ENCODE measurements around the gene ZNF699. TPM values are rescaled to one million over a fixed set of nuclear protein-coding genes. Genes with fewer than 3 reads are reported as not detected.
"Not testable (repeated sequence)": the region's sequence is repeated elsewhere in the genome, so short reads cannot be mapped to it uniquely, and the experiment has no call there.

Gene ZNF699
- total and polyA plus RNA-seq, 8 donors = 0.96 to 3.4 (median 1.3) TPM

DNA sequence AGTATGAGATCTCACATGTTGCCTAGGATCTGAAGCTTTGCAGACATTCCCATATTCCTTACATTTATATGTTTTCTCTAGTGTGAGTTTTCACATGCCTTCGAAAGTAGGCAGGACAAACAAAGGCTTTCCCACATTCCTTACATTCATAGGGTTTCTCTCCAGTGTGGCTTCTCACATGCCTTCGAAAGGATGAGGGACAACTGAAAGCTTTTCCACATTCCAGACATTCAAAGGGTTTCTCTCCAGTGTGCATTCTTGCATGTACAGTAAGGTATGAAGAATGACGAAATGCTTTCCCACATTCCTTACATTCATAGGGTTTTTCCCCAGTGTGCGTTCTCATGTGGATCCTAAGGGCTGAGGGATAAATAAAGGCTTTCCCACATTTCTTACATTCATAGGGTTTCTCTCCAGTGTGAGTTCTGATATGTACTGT is 14.2 kb downstream of the ZNF699 start:
- Histone ChIP-seq H3K9me3 (peaks cover 0 to 5% (median 0%) of the 10 kb centered on the region in 4 donors), H3K4me3 (no peak overlapping the region), H3K36me3 (peaks cover 8 to 40% (median 22%) of the 10 kb centered on the region in 3 donors), H3K27me3 (no peaks in the 10 kb centered on the region), H3K4me1 (no peaks in the 10 kb centered on the region), H3K27ac (no peak overlapping the region)
- WGBS, 2 donors = 94% methylated on average over 4 of the region's 4 CpGs
- intact Hi-C loops (cut with DNase I) = no loop called here
- TF ChIP-seq, protein P1, sequence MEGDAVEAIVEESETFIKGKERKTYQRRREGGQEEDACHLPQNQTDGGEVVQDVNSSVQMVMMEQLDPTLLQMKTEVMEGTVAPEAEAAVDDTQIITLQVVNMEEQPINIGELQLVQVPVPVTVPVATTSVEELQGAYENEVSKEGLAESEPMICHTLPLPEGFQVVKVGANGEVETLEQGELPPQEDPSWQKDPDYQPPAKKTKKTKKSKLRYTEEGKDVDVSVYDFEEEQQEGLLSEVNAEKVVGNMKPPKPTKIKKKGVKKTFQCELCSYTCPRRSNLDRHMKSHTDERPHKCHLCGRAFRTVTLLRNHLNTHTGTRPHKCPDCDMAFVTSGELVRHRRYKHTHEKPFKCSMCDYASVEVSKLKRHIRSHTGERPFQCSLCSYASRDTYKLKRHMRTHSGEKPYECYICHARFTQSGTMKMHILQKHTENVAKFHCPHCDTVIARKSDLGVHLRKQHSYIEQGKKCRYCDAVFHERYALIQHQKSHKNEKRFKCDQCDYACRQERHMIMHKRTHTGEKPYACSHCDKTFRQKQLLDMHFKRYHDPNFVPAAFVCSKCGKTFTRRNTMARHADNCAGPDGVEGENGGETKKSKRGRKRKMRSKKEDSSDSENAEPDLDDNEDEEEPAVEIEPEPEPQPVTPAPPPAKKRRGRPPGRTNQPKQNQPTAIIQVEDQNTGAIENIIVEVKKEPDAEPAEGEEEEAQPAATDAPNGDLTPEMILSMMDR (IDR thresholded peaks at IDR 0.05) = no peak
- DNase-seq = no peak
- no peak for ATAC-seq
- no peak for FAIRE-seq

DNA sequence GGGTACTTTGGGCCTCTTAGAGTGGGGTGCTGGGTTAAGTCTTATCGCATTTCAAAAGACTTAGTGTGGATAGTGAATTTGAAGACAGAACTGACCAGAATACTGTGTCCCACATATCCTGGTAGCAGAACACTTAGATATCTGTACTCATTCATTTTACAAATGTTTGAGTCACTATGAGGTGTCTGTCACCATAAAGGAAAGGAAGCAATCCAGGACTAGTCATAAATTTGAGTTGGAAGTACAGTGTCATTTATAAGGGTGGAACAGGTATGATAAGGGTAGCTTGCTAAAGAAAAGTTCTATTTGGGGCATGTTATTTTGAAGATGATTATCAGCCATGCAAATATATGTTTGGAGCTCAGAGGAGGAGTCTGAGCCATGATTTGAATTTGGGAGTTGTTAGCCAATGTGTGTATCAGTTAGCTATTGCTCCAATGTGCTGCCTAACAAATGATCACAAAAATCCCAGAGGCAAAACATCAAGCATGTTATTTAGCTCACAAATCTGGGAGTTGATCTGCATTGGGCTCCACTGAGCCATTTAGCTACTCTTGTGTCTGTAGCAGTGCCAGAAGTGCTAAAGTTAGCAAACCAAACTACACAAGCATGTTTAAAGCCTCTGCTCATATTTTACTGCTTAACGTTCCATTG is 20.3 kb downstream of the ZNF699 start:
- TF ChIP-seq, protein P1 (IDR thresholded peaks at IDR 0.05) = no peak
- H3K36me3 ChIP-seq = peaks cover 0 to 7% (median 0%) of the 10 kb centered on the region in 3 donors
- no peaks in the 10 kb centered on the region for H3K4me1 ChIP-seq
- no peak overlapping the region for H3K27ac ChIP-seq
- DNase-seq (no peak), FAIRE-seq (no peak), ATAC-seq (no peak)
- no peaks in the 10 kb centered on the region for H3K27me3 ChIP-seq
- H3K9me3 ChIP-seq = peaks cover 0 to 5% (median 0%) of the 10 kb centered on the region in 4 donors
- H3K4me3 ChIP-seq = no peak overlapping the region
- WGBS, 2 donors = 91 to 96% methylated on average over 2 of the region's 2 CpGs
- intact Hi-C loops (cut with DNase I) = no loop called here

DNA sequence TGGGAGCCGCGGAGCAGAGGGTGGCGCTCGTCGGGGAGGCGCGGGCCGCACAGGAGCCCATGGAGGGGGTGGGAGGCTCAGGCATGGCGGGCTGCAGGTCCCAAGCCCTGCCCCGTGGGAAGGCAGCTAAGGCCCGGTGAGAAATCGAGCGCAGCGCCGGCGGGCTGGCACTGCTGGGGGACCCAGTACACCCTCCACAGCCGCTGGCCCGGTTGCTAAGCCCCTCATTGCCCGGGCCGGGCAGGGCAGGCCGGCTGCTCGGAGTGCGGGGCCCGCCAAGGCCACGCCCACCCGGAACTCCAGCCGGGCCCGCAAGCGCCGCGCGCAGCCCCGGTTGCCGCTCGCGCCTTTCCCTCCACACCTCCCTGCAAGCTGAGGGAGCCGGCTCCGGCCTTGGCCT is 26.2 kb downstream of the ZNF699 start:
- DNase-seq; ATAC-seq; H3K27me3 ChIP-seq; H3K4me1 ChIP-seq; H3K9me3 ChIP-seq; H3K4me3 ChIP-seq; FAIRE-seq; H3K36me3 ChIP-seq; H3K27ac ChIP-seq; intact Hi-C loops (cut with DNase I): not testable (repeated sequence)
- 12% methylated on average over 24 to 38 of the region's 38 CpGs for WGBS, 2 donors

DNA sequence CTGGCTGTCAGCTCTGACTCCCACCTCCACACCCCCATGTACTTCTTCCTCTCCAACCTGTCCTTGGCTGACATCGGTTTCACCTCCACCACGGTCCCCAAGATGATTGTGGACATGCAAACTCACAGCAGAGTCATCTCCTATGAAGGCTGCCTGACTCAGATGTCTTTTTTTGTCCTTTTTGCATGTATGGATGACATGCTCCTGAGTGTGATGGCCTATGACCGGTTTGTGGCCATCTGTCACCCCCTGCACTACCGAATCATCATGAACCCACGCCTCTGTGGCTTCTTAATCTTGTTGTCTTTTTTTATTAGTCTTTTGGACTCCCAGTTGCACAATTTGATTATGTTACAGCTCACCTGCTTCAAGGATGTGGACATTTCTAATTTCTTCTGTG is 58.4 kb downstream of the ZNF699 start:
- intact Hi-C loops (cut with DNase I) = no loop called here
- TF ChIP-seq, protein P1 (IDR thresholded peaks at IDR 0.05) = no peak
- no peaks in the 10 kb centered on the region for H3K4me1 ChIP-seq
- peaks cover 0 to 3% (median 0%) of the 10 kb centered on the region in 4 donors for H3K27me3 ChIP-seq
- 49 to 62% methylated on average over 5 of the region's 5 CpGs for WGBS, 2 donors
- H3K4me3 ChIP-seq = no peak overlapping the region
- no peaks in the 10 kb centered on the region for H3K36me3 ChIP-seq
- ATAC-seq = no peak
- no peak for DNase-seq
- H3K9me3 ChIP-seq = no peaks in the 10 kb centered on the region
- no peak overlapping the region for H3K27ac ChIP-seq
- FAIRE-seq = no peak

DNA sequence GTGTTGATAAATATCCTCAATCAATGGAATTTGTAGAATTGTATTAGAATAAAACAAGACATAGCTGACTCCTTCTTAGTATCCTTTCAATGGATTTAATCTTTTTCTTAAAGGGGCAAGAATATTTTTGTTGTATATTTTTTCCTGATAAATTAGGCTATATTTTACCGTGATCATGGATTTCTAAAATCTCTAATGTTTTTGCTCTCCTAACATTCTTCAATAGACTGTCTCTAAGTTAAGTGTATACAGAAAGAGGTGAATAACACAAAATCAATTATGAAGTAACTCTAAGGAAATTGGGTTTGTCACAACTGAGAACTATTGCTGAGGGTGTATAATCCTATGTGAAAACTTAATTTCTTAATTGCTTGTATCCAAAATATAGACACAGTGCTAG is 59.0 kb downstream of the ZNF699 start, which contains the start of gene OR7E24:
Gene OR7E24, plus strand, starts transcription at position 301 of the 400 bp plus-strand sequence. CDS start 114 bp downstream, outside the sequence.
- H3K4me1 ChIP-seq = no peaks in the 10 kb centered on the region
- WGBS, 2 donors = 48 to 71% methylated on average over 1 of the region's 1 CpG
- H3K36me3 ChIP-seq = no peaks in the 10 kb centered on the region
- DNase-seq = no peak
- no peak for FAIRE-seq
- peaks cover 0 to 3% (median 0%) of the 10 kb centered on the region in 4 donors for H3K27me3 ChIP-seq
- H3K27ac ChIP-seq = no peak within 1 kb of the TSS
- ATAC-seq = no peak
- TF ChIP-seq, protein P1 (IDR thresholded peaks at IDR 0.05) = no peak
- intact Hi-C loops (cut with DNase I) = no loop called here
- no peaks in the 10 kb centered on the region for H3K9me3 ChIP-seq
- no peak within 1 kb of the TSS for H3K4me3 ChIP-seq

Other genes with a start within 250 kb of the ZNF699 start
- gene OR1M1, start 222.8 kb downstream of the ZNF699 start, total RNA-seq = not detected
- not detected for gene OR1M1, start 222.8 kb downstream of the ZNF699 start, polyA plus RNA-seq
- not detected for gene OR7G2, start 202.4 kb downstream of the ZNF699 start, total RNA-seq
- not detected for gene OR7G2, start 202.4 kb downstream of the ZNF699 start, polyA plus RNA-seq
- gene OR7G1, start 194.1 kb downstream of the ZNF699 start, total RNA-seq = not detected
- gene OR7G1, start 194.1 kb downstream of the ZNF699 start, polyA plus RNA-seq = not detected
- gene OR7G3, start 182.9 kb downstream of the ZNF699 start, total RNA-seq = not detected
- gene OR7G3, start 182.9 kb downstream of the ZNF699 start, polyA plus RNA-seq = not detected
- 10 to 100 TPM; 12.4 to 22.0 (median 13.9) TPM for gene ZNF317, start 169.4 kb downstream of the ZNF699 start, total RNA-seq
- gene ZNF317, start 169.4 kb downstream of the ZNF699 start, polyA plus RNA-seq = 10 to 100 TPM; 26.2 to 38.3 TPM
- not detected for gene OR7D2, start 130.9 kb downstream of the ZNF699 start, total RNA-seq
- gene OR7D2, start 130.9 kb downstream of the ZNF699 start, polyA plus RNA-seq = under 1 TPM; 0.02 to 0.04 TPM
- gene OR7D4, start 90.2 kb downstream of the ZNF699 start, total RNA-seq = not detected
- gene OR7D4, start 90.2 kb downstream of the ZNF699 start, polyA plus RNA-seq = not detected
- gene OR7E24, start 58.9 kb downstream of the ZNF699 start, total RNA-seq = not detected
- not detected for gene OR7E24, start 58.9 kb downstream of the ZNF699 start, polyA plus RNA-seq
- 10 to 100 TPM in 1 of 6 donors, 1 to 10 TPM in 5; 3.2 to 13.0 (median 5.7) TPM for gene ZNF559, start 14.3 kb upstream of the ZNF699 start, total RNA-seq
- gene ZNF559, start 14.3 kb upstream of the ZNF699 start, polyA plus RNA-seq = 10 to 100 TPM; 14.9 to 19.4 TPM
- 1 to 10 TPM in 1 of 6 donors, under 1 TPM in 4, not detected in 1; 0.32 to 2.0 (median 0.83) TPM for gene ZNF177, start 53.2 kb upstream of the ZNF699 start, total RNA-seq
- gene ZNF177, start 53.2 kb upstream of the ZNF699 start, polyA plus RNA-seq = 1 to 10 TPM; 1.8 to 4.3 TPM
- 10 to 100 TPM in 1 of 6 donors, 1 to 10 TPM in 5; 5.1 to 11.5 (median 8.1) TPM for gene ZNF266, start 125.7 kb upstream of the ZNF699 start, total RNA-seq
- gene ZNF266, start 125.7 kb upstream of the ZNF699 start, polyA plus RNA-seq = 10 to 100 TPM; 16.1 to 39.1 TPM
- not detected for gene ZNF560, start 188.8 kb upstream of the ZNF699 start, total RNA-seq
- gene ZNF560, start 188.8 kb upstream of the ZNF699 start, polyA plus RNA-seq = under 1 TPM in 1 of 2 donors, not detected in 1; 0.14 TPM
- 10 to 100 TPM in 1 of 6 donors, 1 to 10 TPM in 5; 3.4 to 10.4 (median 6.0) TPM for gene ZNF426, start 228.8 kb upstream of the ZNF699 start, total RNA-seq
- 1 to 10 TPM; 1.8 to 1.9 TPM for gene ZNF426, start 228.8 kb upstream of the ZNF699 start, polyA plus RNA-seq

All from pancreas (tissue), 10 donors.